AG04450 (cell line): Measurements from ENCODE around the gene MED8. TPM values are rescaled to one million over a fixed set of nuclear protein-coding genes. Genes with fewer than 3 reads are reported as not detected.

ENCODE experiments used
- CTCF ChIA-PET: fragments of 300-600, 350-600 bp; formaldehyde crosslinking; extraction: SDS; loops from one replicate; lab custom pipeline; 2022; ENCODE audit warnings: antibody characterized with exemption, inconsistent platforms; lab: Charles Lee
- POLR2A ChIA-PET: fragments of 350-600 bp; formaldehyde crosslinking; extraction: SDS; loops from one replicate; lab custom pipeline; 2021; ENCODE audit warnings: antibody characterized with exemption, inconsistent platforms; lab: Yijun Ruan, JAX
- DNase-seq: peaks from one replicate; pipeline ENCODE4 v3.0.0-alpha.2; 2011; ENCODE audit warnings: low read depth, low spot score
- H3K27ac ChIP-seq: one replicate; pipeline ENCODE4 v1.5.1; 2012; ENCODE audit warnings: low read depth, low read length, control low read depth
- H3K27me3 ChIP-seq: one replicate; pipeline ENCODE4 v1.6.0; 2012; ENCODE audit warnings: low read length; ENCODE audit not compliant: control insufficient read depth, insufficient read depth
- H3K4me3 ChIP-seq: 2 replicates; pipeline ENCODE4 v1.5.1; 2011; ENCODE audit warnings: mild to moderate bottlenecking, low read depth, low read length, control low read depth
- H3K9me3 ChIP-seq: 2 replicates; pipeline ENCODE4 v1.5.1; 2012; ENCODE audit warnings: low read length; ENCODE audit not compliant: control insufficient read depth, insufficient read depth
- CTCF ChIP-seq: IDR thresholded peaks from 2 replicates; pipeline ENCODE4 v1.5.1; 2011; ENCODE audit warnings: low read depth, low read length, control low read depth, inconsistent platforms
- polyA plus RNA-seq: library from polyadenylated mRNA; depleted of rRNA; stranded (reverse); fragments of >200 nt; gene quantifications from 2 replicates; pipeline ENCODE4 v1.2.3, GENCODE V29; 2011

MED8 gene
- polyA plus RNA-seq, 1 experiment = 59.3 TPM

- POLR2A ChIA-PET = interaction anchor here (2.8 kb wide), 1 partner anchor 9 kb away, joined by 7 read pairs; the partner anchor contains the start of gene CDC20
- TF ChIP-seq CTCF = no peak
- H3K27ac ChIP-seq = peak overlapping the region; percentile 94
- DNase-seq = peak; percentile 80
- CTCF ChIA-PET = no interaction called here
- peaks cover 7% of the 10 kb centered on the region for H3K27me3 ChIP-seq
- peak overlapping the region; percentile 52 for H3K4me3 ChIP-seq
- H3K9me3 ChIP-seq = no peaks in the 10 kb centered on the region; the same call in 1 of the 2 replicates
These were observed 39.9 kb downstream of the MED8 start for GRCh38 chr1:43349594-43350306.

DNA sequence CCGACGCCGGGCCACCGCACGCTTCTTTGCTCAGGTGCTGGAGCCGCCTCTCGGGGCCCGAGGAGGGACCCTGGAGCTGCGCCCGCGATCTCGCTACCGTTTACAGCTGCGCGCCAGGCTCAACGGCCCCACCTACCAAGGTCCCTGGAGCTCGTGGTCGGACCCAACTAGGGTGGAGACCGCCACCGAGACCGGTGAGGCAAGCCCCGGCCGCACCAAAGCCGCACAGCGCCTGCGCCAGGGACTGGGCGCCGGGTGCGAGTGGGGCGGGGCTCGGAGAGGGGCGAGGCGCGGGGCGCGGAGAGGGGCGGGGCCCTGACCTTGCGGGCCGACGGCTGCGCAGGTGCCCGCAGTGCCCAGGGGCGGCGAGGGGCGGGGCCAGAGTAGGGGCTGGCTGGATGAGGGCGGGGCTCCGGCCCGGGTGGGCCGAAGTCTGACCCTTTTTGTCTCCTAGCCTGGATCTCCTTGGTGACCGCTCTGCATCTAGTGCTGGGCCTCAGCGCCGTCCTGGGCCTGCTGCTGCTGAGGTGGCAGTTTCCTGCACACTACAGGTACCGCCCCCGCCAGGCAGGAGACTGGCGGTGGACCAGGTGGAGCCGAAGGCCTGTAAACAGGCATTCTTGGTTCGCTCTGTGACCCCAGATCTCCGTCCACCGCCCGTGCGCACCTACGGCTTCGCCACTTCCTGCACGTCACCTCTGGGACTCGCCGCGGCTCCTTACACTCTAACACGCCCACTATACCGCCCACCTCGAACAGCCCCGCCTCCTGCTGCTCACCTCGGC is 40.6 kb downstream of the MED8 start:
- no peak for DNase-seq
- peaks cover 7% of the 10 kb centered on the region for H3K27me3 ChIP-seq
- H3K27ac ChIP-seq = peak overlapping the region; percentile 94
- no peak for TF ChIP-seq CTCF
- H3K4me3 ChIP-seq = peak overlapping the region; percentile 52
- ChIA-PET CTCF (no interaction called here), POLR2A (interaction anchor here (2.8 kb wide), 1 partner anchor 10 kb away, joined by 7 read pairs; the partner anchor contains the start of gene CDC20)
- no peaks in the 10 kb centered on the region; the same call in 1 of the 2 replicates for H3K9me3 ChIP-seq

- Histone ChIP-seq H3K9me3 (no peaks in the 10 kb centered on the region; the same call in 1 of the 2 replicates), H3K4me3 (peak overlapping the region; percentile 52), H3K27me3 (peaks cover 7% of the 10 kb centered on the region), H3K27ac (no peak overlapping the region)
- POLR2A ChIA-PET = interaction anchor here (2.8 kb wide), 1 partner anchor 10 kb away, joined by 7 read pairs; the partner anchor contains the start of gene CDC20
- CTCF ChIA-PET = no interaction called here
- DNase-seq = no peak
- TF ChIP-seq CTCF = no peak
These were observed 41.2 kb downstream of the MED8 start for GRCh38 chr1:43348343-43348808.

GRCh38 chr1:43346636-43347035 is 43.0 kb downstream of the MED8 start:
- ChIA-PET POLR2A (no interaction called here), CTCF (interaction anchor here (1.1 kb wide), 1 partner anchor 17 kb away, joined by 3 read pairs; no protein-coding TSS in a partner anchor)
- Histone ChIP-seq H3K27me3 (peaks cover 8% of the 10 kb centered on the region), H3K4me3 (no peak overlapping the region), H3K9me3 (no peaks in the 10 kb centered on the region; the same call in 1 of the 2 replicates), H3K27ac (no peak overlapping the region)
- DNase-seq = no peak
- no peak for TF ChIP-seq CTCF
